HT-29 (cell line): ENCODE results near the gene FAM53B. TPM values are rescaled to one million over a fixed set of nuclear protein-coding genes. Genes with fewer than 3 reads are reported as not detected.

Experiments
- DNase-seq: peaks from one replicate; pipeline ENCODE4 v3.0.0-alpha.2; 2015; ENCODE audit warnings: low spot score
- total RNA-seq: library from RNA; depleted of rRNA; stranded (reverse); fragments of >200 nt; shearing (Covaris generic); gene quantifications from 2 replicates; pipeline ENCODE4 v1.2.3, GENCODE V29; 2014

Gene FAM53B
- total RNA-seq, 1 experiment from 2014 or later: 17.8 TPM

DNA sequence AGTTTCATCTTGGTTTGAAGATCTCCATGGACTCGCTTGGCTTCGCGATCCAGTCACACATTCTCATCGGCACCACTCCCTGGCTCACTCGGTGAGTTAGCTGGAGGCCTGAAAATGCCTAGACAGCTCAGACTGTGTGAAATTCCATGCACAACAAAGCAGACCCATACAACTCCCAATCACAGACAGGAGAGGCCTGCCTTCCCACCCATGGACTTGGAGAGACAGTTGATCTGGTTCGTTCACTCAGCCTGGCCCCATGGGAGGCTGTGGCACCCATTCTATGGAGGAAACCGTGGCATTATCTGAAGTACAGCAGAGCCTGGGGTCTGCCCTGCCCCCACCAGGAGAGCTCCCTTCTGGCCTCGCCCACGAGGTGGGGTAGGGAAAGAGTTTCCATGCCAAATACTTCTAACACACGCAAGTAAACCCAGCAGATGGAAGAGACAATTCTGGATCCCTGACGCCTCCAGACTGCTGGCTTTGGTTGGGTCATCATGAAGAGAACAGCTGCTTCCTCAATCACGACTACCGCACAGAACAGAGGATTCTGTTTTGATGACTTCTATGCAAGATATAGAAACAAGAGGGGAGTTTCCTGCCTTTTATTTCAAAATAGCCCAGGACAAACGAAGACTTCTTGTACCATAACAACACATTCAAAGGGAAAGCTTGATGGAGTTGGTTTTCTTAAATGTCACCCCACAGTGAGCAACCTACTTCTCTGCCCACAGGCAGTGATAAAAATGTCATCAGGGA is 15.9 kb downstream of the FAM53B start:
- DNase-seq: no peak

GRCh38 chr10:124727361-124727960 is 16.7 kb downstream of the FAM53B start:
- DNase-seq: no peak

GRCh38 chr10:124725791-124726190 is 18.4 kb downstream of the FAM53B start:
- DNase-seq: no peak

DNA sequence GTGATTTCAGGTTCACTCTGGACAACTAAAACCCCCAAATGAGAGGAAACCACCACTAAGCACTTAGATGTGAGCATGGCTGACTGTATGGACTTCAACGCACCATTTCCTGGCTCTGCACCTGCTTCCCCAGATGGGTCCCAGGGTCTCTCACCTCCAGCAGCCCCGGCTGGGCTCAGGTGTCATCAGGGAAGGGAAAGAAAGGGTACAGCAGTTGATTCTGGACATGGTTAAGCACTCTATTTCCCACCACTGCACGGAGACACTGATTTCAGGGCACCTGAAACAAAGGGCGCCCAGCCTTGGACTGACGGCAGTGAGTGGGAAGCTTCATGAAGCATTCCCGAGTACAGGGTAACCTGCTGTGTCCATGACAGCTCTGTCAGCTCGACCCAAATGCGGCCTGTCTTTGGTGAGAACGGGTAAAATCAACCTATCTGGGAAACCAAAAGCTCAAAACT is 19.0 kb downstream of the FAM53B start:
- no peak for DNase-seq

DNA sequence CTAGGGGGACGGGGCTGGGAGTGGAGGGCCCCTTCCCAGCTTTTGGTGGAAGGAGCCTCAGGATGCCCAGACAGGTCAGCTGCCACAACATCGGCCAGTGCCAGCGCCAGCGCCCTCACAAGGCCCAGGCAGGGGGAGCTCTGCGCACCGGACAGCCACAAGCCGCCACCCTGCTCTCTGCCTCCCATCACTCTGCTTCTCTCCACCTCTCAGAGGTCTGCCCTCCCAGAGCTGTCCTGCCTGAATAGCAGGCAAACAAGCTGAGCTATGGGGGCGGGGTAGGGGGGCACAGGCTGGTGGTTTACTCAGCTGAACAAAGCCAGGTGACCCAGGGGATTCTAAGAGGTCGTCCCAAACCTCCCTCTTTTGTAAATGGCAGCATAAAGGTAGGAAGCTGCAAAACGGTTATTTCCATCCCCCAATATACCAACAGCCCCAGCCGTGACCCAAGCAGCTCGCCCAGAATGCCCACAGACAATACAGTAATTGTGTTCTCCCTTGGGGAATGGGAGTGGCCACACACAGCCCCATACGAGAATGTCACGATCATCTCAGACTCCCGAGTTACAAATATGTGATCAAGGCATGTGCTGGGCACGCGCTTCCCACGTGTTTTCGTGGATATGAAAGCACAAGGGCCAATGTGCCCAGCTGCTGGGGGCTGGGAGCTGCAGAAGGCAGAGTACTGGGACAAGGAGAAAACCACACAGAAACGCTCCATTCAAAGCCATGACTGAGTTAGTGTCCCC is 19.7 kb downstream of the FAM53B start:
- DNase-seq: no peak

GRCh38 chr10:124723826-124724225 is 20.4 kb downstream of the FAM53B start:
- no peak for DNase-seq

DNA sequence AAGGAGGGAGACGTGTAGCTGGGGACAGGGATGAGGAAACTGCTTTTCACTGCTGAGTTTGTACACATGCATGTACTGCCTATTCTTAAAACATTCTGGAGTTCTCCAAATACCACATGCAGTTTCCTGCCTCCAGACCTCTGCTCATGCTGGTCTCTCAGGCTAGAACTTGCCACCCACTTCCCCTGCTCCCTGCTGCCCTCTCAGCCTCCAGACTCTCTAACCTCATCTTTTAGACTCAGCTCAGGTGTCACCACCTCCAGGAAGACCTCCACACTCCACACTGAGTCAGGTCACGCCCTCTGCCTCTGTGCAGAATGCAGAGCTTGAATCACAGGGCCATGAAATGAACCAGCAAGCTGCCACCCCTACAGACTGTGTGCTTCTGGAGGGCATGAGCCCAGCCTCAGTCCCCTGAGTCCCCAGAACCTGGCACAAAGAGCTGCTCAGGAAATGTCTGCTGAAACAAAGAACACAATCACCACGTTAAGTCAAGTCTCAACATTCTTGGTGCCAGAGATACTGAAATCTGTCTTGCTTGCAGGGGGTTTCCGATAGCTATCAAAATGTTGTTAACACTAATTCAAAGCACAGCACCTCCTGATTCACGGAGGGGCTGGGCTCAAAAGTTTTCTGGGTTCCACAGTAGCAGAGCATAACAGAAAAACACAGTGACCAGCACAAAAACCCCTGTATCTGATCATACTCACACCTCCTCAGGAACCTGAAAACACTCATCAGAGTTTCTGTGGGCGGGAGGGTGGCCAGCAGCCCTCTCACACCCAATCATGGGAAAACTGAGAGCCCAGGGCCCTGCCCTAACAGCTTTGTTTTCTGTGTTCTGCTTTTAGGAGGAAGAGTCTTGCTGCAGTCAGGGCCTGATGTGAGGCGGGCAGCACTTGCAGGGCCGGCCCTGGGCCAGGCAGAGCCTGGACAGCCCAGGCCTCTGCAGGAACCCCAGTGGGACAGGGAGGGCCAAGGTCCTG is 21.1 kb downstream of the FAM53B start:
- no peak for DNase-seq

GRCh38 chr10:124721330-124722045 is 22.7 kb downstream of the FAM53B start:
- DNase-seq: no peak

DNA sequence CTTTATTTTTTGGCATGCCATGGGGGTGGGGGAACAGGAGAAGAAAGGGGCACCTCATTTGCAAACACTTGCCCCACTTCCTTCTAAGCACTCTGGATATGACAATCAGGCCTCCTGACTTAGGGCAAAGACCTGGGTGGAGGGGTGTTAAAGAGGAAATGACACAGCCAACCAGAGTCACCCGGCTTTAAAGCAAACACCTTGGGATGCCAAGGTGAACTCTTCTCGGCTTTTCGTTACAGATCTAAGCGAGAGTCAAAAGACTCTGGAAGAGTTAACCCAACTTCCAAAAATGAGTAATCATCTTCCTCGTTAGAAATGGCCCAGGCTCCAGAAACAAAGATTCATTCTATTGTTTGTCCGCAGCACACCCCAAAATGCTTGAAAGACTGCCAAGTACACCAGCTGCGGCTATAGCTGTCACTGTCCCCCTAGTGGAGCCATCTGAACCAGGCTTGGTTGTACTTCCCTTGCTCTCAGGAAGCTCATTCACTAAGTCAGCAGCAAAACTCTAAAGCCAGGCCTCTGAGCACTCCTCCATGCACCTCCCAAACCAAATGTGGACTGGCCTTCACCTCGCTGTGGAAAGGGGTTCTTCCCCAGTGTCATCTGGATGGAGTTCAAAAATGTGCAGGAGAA is 24.8 kb downstream of the FAM53B start:
- peak; percentile 91 for DNase-seq

DNA sequence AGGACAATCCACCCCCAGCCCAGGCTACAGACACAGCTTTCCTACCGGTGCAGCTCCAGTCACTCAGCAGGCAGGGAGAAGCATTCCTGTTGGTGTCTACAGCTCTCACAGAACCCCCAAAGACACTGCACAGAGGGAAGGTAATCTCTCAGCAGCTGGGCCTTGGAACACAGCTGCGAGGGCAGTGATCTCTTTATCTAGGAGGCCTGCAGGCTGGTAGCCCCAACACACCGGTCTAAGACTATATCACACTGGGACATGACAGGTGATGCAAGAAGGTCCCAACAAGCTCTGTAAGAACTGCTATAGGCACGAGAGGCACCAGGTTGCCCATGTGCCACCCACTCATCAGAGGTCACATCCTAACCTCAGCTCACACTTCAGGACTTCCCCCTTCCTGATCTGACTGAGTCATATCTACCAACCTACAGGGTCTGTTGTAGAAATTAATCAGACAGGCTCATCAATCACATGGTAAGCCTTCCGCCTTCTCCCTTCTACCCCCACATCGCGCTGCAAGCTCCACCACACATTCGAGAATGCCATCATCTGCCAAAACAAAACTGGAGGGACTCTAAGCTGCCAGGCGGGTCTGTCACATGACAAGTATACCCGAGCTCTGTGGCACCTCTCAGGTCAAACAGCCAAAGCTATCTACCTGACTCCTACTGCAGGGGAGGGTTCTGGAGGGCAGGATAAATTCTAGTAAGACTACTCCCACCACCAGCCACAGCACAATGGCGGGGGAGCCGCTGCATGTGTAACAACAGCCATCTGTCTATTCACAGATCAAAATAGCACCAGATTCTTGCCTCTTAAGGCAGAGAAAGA is 26.1 kb downstream of the FAM53B start:
- no peak for DNase-seq

- no peak for DNase-seq
These were observed 27.0 kb downstream of the FAM53B start for GRCh38 chr10:124717041-124717757.

GRCh38 chr10:124716369-124716768 is 27.8 kb downstream of the FAM53B start:
- no peak for DNase-seq

DNA sequence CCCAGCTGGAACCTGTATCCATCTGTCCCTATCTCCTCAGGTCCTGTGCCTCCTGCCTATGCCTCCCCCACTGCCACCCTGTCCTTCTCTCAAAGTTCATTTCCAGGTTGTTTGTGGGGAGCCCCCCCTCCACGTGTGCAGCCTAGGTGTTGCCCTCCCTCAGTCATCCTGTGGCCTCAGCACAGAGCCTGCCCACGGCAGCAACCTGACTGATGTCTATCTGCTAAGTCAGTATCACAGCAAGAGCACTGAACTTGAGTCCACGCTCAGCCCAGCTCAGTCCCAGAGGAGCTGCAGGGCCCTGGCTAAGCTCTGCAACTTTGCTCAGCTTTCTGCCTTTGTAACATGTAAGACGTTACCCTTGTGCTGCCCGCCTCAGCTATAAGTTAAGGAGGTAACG is 28.7 kb downstream of the FAM53B start:
- no peak for DNase-seq

DNA sequence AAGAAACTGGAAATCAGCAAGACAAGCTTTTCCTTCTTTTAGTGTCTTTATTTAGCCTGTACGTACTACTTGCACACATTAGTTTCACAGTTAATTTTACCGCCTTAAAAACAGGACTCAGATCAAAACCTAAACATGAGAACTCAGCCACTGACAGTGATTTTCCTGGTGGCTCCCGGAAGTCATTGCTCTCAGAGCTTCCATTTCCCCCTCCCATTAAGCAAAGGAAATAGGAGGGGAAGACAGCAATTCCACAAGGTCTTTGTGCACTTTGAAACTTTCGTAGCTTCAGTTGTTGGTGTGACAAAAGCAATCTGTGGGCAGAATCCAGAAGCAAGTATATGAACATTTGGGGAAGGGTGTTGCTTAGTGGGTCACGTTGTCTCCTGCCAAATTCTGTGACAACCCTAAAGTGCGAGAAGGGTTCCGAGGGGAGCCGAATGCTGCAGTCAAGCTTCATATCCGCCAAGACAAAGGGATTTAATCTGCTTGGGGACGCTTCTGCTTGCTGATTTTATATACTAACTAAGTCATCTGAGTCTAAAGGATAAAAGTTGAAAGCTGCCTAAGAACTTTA is 30.4 kb downstream of the FAM53B start:
- no peak for DNase-seq

DNA sequence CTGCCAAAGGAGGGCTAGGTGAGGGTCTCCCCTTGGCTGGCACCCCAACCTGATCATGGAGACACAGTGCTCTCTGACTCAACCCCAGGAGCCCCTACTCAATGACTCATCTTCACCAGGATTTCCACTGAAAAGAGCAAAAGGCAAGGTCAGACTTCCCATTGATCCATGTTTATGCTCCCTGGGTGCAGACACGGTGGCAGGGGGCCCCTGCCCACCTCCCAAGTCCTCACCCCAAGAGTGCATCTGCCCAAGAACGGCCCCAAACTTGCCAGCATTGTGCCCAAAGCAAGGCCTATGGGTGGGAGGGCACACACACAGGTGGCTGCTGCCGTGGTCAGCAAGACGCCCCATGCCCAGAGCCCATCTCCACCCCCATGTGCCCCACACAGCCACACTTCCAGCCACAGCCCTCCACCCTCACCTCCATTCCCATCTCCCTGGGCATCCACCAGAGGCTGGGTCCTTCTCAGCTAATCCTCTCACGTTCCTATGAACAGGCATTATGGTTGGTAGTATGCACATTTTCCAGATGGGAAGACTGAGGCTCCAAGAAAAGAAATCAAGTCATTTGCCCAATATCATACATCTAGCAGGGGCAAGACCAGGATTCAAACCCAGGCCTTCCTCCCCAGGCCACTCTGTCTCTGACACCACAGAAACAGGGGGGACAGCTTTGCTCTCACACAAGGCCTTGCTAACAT is 31.3 kb downstream of the FAM53B start:
- no peak for DNase-seq

GRCh38 chr10:124711145-124711544 is 33.0 kb downstream of the FAM53B start:
- DNase-seq: no peak

DNA sequence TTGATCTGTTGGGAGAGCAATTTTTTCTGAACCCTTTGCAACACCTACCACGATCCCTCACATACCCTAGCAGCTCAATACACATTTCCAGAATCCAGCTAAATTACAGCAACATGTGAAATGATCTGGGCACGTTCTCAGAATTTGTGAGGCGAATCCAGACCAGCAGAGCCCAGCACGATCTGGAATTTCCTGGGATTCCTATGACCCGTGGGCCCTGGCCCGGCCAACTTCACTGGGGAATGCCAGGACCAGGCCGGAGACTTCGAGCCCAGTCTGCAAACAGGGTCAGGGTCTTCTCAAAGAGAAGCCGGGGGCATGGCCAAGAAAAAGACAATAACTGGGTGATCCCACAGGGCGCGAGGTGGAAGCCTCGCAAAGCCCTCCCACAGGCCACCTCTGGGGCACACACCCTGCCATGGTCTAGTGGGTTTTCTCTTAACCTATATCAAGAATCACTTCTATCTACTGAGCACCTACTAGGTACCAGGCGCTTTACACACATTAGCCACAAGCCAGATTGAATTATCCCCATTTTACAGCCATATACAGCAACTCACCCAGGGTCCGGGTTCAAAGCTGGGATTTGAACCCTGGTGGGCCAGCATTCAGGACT is 33.8 kb downstream of the FAM53B start:
- no peak for DNase-seq
